Endothelial cell of umbilical vein (primary cell): ENCODE measurements around the gene TRIM14. TPM values are rescaled to one million over a fixed set of nuclear protein-coding genes. Genes with fewer than 3 reads are reported as not detected.

ENCODE experiments used
- BruUV-seq: library from RNA; stranded (reverse); fragments of 400-500 nt; replicated peaks from 2 replicates; lab custom pipeline; 2021; lab: Mats Ljungman, UMichigan
- CTCF ChIA-PET: fragments of 300-600, 350-600 bp; sonication (Branson Sonifier 250); formaldehyde crosslinking; loops from one replicate; lab custom pipeline; 2021; ENCODE audit warnings: antibody characterized with exemption, inconsistent platforms; lab: Charles Lee
- POLR2A ChIA-PET: fragments of 300-600, 350-600 bp; sonication (Branson Sonifier 250); formaldehyde crosslinking; loops from one replicate; lab custom pipeline; 2021; ENCODE audit warnings: antibody characterized with exemption, inconsistent platforms; lab: Charles Lee
- DNase-seq: peaks from one replicate; pipeline ENCODE4 v3.0.0-alpha.2; 2011; ENCODE audit warnings: low read depth, low spot score
- FAIRE-seq: peaks from 2 replicates; lab custom pipeline; 2011; peaks lifted over from hg19 to GRCh38; lab: Jason Lieb, UNC
- H2AFZ ChIP-seq: 2 replicates; pipeline ENCODE4 v1.6.0; 2012; ENCODE audit warnings: low read depth, low read length, control low read depth, inconsistent platforms
- H3K27ac ChIP-seq: 2 replicates; pipeline ENCODE4 v1.5.1; 2011; ENCODE audit warnings: low read depth, mild to moderate bottlenecking, control low read depth, low read length, moderate library complexity; ENCODE audit not compliant: insufficient read depth
- H3K27me3 ChIP-seq, 2 experiments: 2 replicates each; pipeline versions ENCODE4 v1.6.0 to v1.6.1; 2011; ENCODE audit warnings: low read length in 2 of 2, mixed read lengths in 1 of 2; ENCODE audit not compliant: control insufficient read depth in 2 of 2, insufficient read depth in 2 of 2
- H3K36me3 ChIP-seq, 2 experiments: 2 replicates in 1 of 2; 3 replicates in 1 of 2; pipeline ENCODE4 v1.5.1; 2011; ENCODE audit warnings: low read length in 2 of 2, mild to moderate bottlenecking in 1 of 2, moderate library complexity in 1 of 2; ENCODE audit not compliant: control insufficient read depth in 2 of 2, insufficient read depth in 2 of 2; ENCODE audit errors: extremely low read depth in 1 of 2
- H3K4me1 ChIP-seq: 3 replicates; pipeline ENCODE4 v1.5.1; 2011; ENCODE audit warnings: mild to moderate bottlenecking, low read length; ENCODE audit not compliant: control insufficient read depth, insufficient read depth; ENCODE audit errors: extremely low read depth
- H3K4me2 ChIP-seq: 2 replicates; pipeline ENCODE4 v1.6.1; 2011; ENCODE audit warnings: low read length, control low read depth, mixed read lengths; ENCODE audit not compliant: insufficient read depth
- H3K4me3 ChIP-seq, 3 experiments: fragments of 200-600 bp in 1 of 3; sonication (generic), shearing (Covaris generic) in 1 of 3; replicated peaks in 1 of 3; 2 replicates each; pipeline ENCODE4 v1.5.1; 2011 to 2016; ENCODE audit warnings: control low read depth in 3 of 3, low read length in 3 of 3, mild to moderate bottlenecking in 2 of 3, inconsistent platforms in 1 of 3, low read depth in 1 of 3, moderate library complexity in 1 of 3; ENCODE audit not compliant: insufficient read depth in 1 of 3
- H3K79me2 ChIP-seq: 2 replicates; pipeline ENCODE4 v1.6.0; 2012; ENCODE audit warnings: low read length, inconsistent platforms; ENCODE audit not compliant: control insufficient read depth, insufficient read depth
- H3K9ac ChIP-seq: replicated peaks from 2 replicates; pipeline ENCODE3; 2011; ENCODE audit warnings: low read length, control low read depth; ENCODE audit not compliant: insufficient read depth; ENCODE audit errors: extremely low read depth
- H3K9me1 ChIP-seq: replicated peaks from 3 replicates; pipeline ENCODE4 v1.6.0; 2011; ENCODE audit warnings: mild to moderate bottlenecking, low read length; ENCODE audit not compliant: control insufficient read depth, insufficient read depth; ENCODE audit errors: extremely low read depth
- H3K9me3 ChIP-seq: replicated peaks from 2 replicates; pipeline ENCODE4 v1.5.1; 2012; ENCODE audit warnings: low read length, inconsistent platforms; ENCODE audit not compliant: control insufficient read depth, insufficient read depth
- H4K20me1 ChIP-seq: replicated peaks from 2 replicates; pipeline ENCODE3; 2011; ENCODE audit warnings: mild to moderate bottlenecking, low read length; ENCODE audit not compliant: control insufficient read depth, insufficient read depth; ENCODE audit errors: extremely low read depth
- EZH2 ChIP-seq: IDR thresholded peaks from 2 replicates; pipeline ENCODE4 v1.6.1; 2012; ENCODE audit warnings: borderline replicate concordance, low read depth, mild to moderate bottlenecking, moderate library complexity, low read length, inconsistent platforms; ENCODE audit not compliant: severe bottlenecking
- FOS ChIP-seq: IDR thresholded peaks from 2 replicates; pipeline ENCODE4 v1.6.1; 2011; ENCODE audit warnings: mild to moderate bottlenecking, low read length, moderate library complexity, borderline replicate concordance; ENCODE audit not compliant: insufficient read depth
- GATA2 ChIP-seq: IDR thresholded peaks from 2 replicates; pipeline ENCODE4 v1.7.0; 2011; ENCODE audit warnings: low read depth, mild to moderate bottlenecking, moderate library complexity, mixed read lengths, low read length; ENCODE audit not compliant: insufficient read length, insufficient read depth
- JUN ChIP-seq: IDR thresholded peaks from 2 replicates; pipeline ENCODE4 v1.6.1; 2011; ENCODE audit warnings: borderline replicate concordance, low read depth; ENCODE audit not compliant: insufficient read length, insufficient read depth
- MYC ChIP-seq: IDR thresholded peaks from one replicate; pipeline ENCODE4 v1.6.1; 2011; ENCODE audit warnings: mild to moderate bottlenecking, low read depth, low read length
- POLR2A ChIP-seq: IDR thresholded peaks from 2 replicates; pipeline ENCODE4 v1.6.1; 2012; ENCODE audit warnings: low read depth, mild to moderate bottlenecking, control low read depth, low read length
- POLR2AphosphoS5 ChIP-seq: IDR thresholded peaks from 2 replicates; pipeline ENCODE4 v1.6.1; 2012; ENCODE audit warnings: low read depth, mild to moderate bottlenecking, control low read depth, low read length, moderate library complexity; ENCODE audit not compliant: insufficient read depth
- dilution Hi-C: fragments of 300-500 bp; cut with MboI; formaldehyde crosslinking; loops from one replicate; pipeline ENCODE4 v1.15.0; 2019; ENCODE audit warnings: low sequenced_read_pairs; ENCODE audit not compliant: extremely low pct_ligation_motif_present
- intact Hi-C: fragments of 100-400 bp; cut with micrococcal nuclease; formaldehyde crosslinking; loops from one replicate; pipeline ENCODE4 v1.10.0; 2022
- polyA plus RNA-seq, 4 experiments: library from polyadenylated mRNA; depleted of rRNA in 3 of 4; stranded (reverse) in 3 of 4; unstranded in 1 of 4; fragments of >200 nt; gene quantifications; 2 replicates each; pipeline versions ENCODE4 v1.2.1 to v1.2.3, GENCODE V29; 2011 to 2012; ENCODE audit warnings: missing spikeins in 1 of 4
- total RNA-seq: library from RNA; stranded (reverse); gene quantifications from 2 replicates; pipeline ENCODE4 v1.2.3, GENCODE V29; 2021
- TF ChIP-seq, protein P1 (sequence below): IDR thresholded peaks from 2 replicates; pipeline ENCODE4 v1.6.1; 2011; ENCODE audit not compliant: insufficient read depth, insufficient read length
- TF ChIP-seq, protein P2 (sequence below), 2 donors: IDR thresholded peaks; 1 replicate in 1 of 2; 2 replicates in 1 of 2; pipeline ENCODE4 v1.5.1; 2011; ENCODE audit warnings: low read length in 2 of 2, mild to moderate bottlenecking in 2 of 2, moderate library complexity in 2 of 2, control low read depth in 1 of 2, inconsistent platforms in 1 of 2, low read depth in 1 of 2; ENCODE audit not compliant: insufficient read depth in 1 of 2; ENCODE audit errors: extremely low read depth in 1 of 2

The TRIM14 gene
- total and polyA plus RNA-seq, 2 donors (not counting 3 experiments of a cell fraction or from before 2014, with no cell fraction given), result 4.8 to 10.7 TPM

DNA sequence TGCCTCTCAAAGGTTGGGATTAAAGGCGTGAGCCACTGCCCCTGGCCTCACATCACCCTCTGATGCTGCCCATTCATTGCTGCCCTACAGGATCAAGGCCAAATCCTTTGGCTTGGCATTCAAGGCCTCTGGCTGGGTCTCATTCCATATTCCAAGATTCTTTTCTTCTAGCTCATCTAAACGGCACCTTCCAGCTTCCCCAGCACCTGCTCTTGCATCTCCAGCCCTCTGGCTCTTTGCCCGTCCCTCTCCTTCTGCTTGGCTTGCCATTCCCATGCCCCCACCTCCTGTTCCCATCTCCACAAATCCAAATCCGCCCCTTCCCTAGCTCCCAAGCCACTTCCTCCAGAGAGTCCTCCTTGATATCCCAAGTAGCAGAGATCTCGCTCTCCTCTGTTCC lies 40.3 kb upstream of the TRIM14 start:
- Histone ChIP-seq H3K4me2 (no peak overlapping the region), H4K20me1 (no peaks in the 10 kb centered on the region), H3K27me3 (no peaks in the 10 kb centered on the region), H3K79me2 (no peaks in the 10 kb centered on the region), H3K9me1 (no peaks in the 10 kb centered on the region), H3K9me3 (no peaks in the 10 kb centered on the region), H3K4me3 (no peak overlapping the region), H2AFZ (no peak overlapping the region), H3K27ac (no peak overlapping the region), H3K9ac (no peak overlapping the region), H3K4me1 (no peaks in the 10 kb centered on the region), H3K36me3 (no peaks in the 10 kb centered on the region)
- FAIRE-seq (no peak), DNase-seq (no peak)
- POLR2A ChIA-PET, result no interaction called here
- no TSS peak for BruUV-seq
- dilution Hi-C loops, result no loop called here
- CTCF ChIA-PET, result interaction anchor here (0.6 kb wide), 1 partner anchor 38 kb away, joined by 3 read pairs; no protein-coding TSS in a partner anchor
- intact Hi-C loops, result no loop called here
- no peak for TF ChIP-seq MYC
- TF ChIP-seq, protein P1, sequence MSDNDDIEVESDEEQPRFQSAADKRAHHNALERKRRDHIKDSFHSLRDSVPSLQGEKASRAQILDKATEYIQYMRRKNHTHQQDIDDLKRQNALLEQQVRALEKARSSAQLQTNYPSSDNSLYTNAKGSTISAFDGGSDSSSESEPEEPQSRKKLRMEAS, result no peak
- no peak for TF ChIP-seq POLR2AphosphoS5
- no peak for TF ChIP-seq GATA2
- TF ChIP-seq POLR2A, result no peak
- TF ChIP-seq JUN, result no peak
- no peak for TF ChIP-seq EZH2
- TF ChIP-seq, protein P2, sequence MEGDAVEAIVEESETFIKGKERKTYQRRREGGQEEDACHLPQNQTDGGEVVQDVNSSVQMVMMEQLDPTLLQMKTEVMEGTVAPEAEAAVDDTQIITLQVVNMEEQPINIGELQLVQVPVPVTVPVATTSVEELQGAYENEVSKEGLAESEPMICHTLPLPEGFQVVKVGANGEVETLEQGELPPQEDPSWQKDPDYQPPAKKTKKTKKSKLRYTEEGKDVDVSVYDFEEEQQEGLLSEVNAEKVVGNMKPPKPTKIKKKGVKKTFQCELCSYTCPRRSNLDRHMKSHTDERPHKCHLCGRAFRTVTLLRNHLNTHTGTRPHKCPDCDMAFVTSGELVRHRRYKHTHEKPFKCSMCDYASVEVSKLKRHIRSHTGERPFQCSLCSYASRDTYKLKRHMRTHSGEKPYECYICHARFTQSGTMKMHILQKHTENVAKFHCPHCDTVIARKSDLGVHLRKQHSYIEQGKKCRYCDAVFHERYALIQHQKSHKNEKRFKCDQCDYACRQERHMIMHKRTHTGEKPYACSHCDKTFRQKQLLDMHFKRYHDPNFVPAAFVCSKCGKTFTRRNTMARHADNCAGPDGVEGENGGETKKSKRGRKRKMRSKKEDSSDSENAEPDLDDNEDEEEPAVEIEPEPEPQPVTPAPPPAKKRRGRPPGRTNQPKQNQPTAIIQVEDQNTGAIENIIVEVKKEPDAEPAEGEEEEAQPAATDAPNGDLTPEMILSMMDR (IDR thresholded peaks at IDR 0.05; ENCODE audit: extremely low read depth in 1 of 2, insufficient read depth in 1 of 2, low read depth in 1 of 2, low read length in 2 of 2), result no peak
- no peak for TF ChIP-seq FOS
